Panc1 (cell line): Measurements from ENCODE around the gene OR10A4.

Experiments
- CTCF ChIP-seq: fragments of 450-650 bp; IDR thresholded peaks from 2 replicates; pipeline ENCODE4 v1.5.1; 2017; ENCODE audit warnings: mild to moderate bottlenecking
- POLR2AphosphoS5 ChIP-seq: IDR thresholded peaks from 2 replicates; pipeline ENCODE4 v1.6.1; 2012; ENCODE audit warnings: mild to moderate bottlenecking, low read depth, low read length, moderate library complexity
- REST ChIP-seq, 2 experiments: IDR thresholded peaks; 2 replicates each; pipeline ENCODE4 v1.6.1; 2011 to 2012; ENCODE audit warnings: low read depth in 2 of 2, control low read depth in 1 of 2, low read length in 1 of 2, mild to moderate bottlenecking in 1 of 2, moderate library complexity in 1 of 2; ENCODE audit not compliant: insufficient read depth in 1 of 2
- SIN3A ChIP-seq: IDR thresholded peaks from 2 replicates; pipeline ENCODE4 v1.6.1; 2012; ENCODE audit warnings: low read depth, mild to moderate bottlenecking, low read length, moderate library complexity, borderline replicate concordance; ENCODE audit not compliant: insufficient read depth

GRCh38 chr11:6919698-6920097, 43.3 kb downstream of the OR10A4 start:
- TF ChIP-seq CTCF (no peak), POLR2AphosphoS5 (no peak), REST (IDR thresholded peaks at IDR 0.05; ENCODE audit: insufficient read depth in 1 of 2, low read depth in 2 of 2, low read length in 1 of 2) (no peak), SIN3A (no peak)
